ELR (cell line): ENCODE data around the gene PAX2.

Experiments
- DNase-seq: peaks from one replicate; pipeline ENCODE4 v3.0.0-alpha.2; 2015; ENCODE audit warnings: low read depth

Gene PAX2

GRCh38 chr10:100755821-100756220 is 10.4 kb downstream of the PAX2 start:
- no peak for DNase-seq

DNA sequence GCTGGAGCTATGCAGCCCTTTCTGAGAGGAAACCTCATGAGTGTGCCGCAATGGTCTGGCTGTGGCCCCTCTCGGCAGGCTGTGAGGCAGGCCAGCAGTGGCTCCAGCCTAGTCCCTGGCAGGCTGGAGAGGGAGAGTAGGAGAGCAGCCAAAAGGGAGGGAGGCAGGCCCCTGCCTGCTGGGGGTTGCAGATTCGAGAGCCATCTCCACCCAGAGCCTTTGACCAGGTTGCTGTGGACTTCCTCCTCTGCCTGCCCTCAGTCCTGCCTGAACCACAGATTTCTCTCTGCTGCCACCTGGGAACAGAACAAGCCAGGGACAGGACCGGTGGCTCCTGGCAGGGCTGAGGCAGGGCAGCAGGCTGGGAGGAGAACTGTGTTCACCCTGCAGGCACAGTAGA is 13.9 kb downstream of the PAX2 start:
- no peak for DNase-seq

GRCh38 chr10:100760726-100761125 is 15.3 kb downstream of the PAX2 start:
- DNase-seq = no peak

GRCh38 chr10:100761191-100761590 is 15.8 kb downstream of the PAX2 start:
- no peak for DNase-seq

DNA sequence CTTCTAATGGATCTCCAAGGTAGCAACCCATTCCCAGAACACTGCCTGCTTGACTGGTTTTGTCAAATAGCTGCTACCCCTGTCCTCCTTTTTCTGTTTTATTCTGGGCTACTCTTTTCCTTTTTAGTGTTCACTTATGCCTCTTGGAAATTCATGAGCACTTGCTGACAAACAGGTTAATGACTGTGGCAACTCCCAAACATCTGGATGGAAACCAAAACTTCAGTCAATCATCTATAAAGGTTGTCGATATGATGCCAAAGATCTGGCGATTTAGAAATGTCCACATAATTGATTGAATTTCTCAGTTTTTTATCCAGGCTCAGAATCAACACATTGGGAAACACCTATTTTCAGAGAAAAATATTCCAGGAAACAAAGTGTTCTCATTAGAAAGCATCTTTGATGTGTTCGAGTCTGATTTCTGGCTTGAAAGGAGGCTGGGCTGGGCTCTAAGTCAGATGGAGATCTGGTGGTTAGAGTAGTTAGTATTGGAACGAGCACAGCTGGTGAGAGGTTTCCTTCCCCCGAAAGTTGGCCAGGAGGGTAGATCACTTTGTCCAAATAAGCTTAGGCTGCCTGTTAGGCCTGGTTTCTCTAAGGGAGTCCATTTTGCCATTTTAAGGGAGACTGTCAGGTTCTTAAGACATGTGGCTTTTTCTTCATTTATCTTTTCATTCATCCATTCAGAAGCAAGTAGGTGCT is 17.8 kb downstream of the PAX2 start:
- no peak for DNase-seq

DNA sequence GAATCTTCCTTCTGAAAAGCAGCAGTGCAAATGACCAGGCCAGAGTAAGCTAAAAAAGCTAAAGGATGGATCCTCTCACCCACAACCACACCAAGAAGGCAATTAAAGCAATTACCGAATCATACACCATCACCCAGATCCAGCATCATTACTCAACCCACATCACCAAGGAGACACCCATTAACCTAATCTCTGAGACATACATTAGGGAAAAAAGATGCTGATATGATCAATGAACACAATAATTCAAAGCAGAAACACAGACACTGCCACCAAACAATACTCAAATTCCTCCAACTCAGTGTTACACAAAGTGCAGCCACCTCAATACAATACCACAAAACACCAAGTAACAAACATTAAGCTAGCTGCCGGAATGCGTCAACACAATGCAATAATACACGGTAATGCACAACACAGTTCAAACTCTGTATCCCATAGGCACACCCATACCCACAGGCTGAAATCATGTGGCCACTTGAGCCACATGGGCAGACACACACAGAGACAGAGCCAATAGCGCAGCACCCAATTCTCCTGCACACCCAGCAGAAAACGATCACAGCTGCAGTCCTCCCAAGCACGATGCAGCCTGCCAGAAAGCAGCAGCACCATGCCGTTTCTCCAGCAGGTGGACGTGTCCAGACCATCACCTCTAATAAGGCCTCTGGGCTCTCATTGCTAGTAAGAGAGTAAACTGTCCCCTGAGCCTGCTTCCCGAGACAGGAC is 21.5 kb downstream of the PAX2 start:
- DNase-seq = no peak

DNA sequence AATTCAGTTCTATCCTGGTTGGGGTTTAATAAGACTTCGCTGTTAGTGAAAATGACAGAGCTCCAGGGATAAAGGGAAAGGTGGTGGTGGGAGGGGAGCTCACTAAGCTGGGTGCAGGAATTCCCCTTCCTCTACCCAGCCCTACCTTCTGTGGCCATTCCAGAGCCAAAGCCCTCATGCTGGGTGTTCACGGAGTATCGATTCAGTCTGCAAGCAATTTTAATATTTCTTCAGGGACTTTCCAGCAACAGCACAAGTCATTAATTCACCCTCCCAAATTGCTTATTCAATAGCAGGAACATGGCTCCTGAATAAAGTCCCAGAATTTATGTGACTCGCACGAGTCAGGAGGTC is 22.0 kb downstream of the PAX2 start:
- no peak for DNase-seq

DNA sequence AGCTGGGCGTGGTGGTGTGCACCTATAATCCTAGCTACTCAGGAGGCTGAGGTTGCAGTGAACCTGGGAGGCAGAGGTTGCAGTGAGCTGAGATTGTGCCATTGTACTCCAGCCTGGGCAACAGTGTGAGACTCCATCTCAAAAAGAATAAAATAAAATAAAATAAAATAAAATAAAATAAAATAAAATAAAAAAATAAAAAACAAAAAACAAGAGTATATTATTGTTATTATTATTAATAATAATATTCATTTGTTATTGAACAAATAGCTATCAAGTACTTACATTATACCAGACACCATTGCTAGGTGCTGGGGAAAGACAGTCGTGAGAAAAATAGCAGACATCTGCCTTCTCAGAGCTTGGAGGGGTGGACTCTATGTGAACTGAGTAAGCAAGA is 24.1 kb downstream of the PAX2 start:
- DNase-seq = no peak

DNA sequence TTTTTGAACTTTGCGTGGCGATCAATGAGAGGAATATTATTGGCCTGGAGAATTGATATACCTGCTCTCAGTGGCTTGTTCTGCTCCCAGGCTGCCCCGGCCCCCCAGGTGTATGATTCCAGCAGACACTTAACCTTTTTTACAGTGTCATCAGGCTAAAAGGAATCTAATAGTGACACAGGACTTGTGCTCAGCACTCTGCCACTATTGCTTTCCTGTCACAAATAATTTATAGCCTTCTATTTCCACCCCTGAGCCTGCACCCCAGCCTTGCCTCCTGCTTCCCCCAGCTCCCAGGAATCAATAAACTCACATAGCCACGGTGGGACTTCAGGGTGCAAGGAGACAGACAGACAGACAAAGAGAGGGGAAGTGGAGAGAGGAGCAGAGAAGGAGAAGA is 28.3 kb downstream of the PAX2 start:
- DNase-seq = no peak

- DNase-seq = no peak
Measured at GRCh38 chr10:100774223-100774622, 28.8 kb downstream of the PAX2 start.

DNA sequence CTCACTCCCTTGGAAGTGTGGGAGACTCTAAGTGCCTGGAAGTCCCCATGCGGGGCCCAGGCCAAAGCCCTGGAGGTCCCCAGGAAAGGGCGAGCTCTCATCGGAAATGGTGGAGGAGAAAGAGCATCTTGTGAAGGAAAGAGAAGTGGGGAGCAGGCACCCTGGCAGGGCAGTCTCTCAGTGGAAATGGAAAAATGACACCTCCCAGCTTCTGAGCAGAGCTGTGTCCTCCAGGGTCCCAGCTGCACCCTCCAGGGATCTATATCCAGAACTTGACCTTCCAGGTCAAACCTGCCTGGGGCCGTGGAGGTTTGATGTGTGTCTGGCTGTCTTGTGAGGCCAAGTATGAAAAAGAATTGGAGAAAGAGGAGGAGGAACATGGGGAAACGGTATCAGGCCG is 29.5 kb downstream of the PAX2 start:
- DNase-seq = no peak

DNA sequence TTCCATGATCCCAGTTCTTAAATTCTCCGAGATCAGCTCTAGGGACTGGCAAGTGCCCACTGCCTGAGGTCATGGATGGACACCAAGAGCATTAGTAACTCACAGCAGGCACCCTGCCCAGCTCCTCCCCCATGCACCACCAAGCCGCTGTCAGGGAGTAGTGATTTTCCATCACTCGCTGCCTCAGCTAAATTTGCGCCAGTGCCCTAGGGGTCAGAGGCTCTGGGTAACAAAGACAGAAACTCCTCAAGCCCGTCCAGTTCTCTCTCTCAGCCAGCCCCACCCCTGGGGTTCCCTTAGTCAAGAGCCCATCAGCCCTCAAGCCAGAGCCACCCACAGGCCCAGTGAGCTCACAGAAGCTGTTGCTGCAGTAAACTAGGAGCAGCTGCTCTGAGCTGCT is 30.0 kb downstream of the PAX2 start:
- DNase-seq = no peak

DNA sequence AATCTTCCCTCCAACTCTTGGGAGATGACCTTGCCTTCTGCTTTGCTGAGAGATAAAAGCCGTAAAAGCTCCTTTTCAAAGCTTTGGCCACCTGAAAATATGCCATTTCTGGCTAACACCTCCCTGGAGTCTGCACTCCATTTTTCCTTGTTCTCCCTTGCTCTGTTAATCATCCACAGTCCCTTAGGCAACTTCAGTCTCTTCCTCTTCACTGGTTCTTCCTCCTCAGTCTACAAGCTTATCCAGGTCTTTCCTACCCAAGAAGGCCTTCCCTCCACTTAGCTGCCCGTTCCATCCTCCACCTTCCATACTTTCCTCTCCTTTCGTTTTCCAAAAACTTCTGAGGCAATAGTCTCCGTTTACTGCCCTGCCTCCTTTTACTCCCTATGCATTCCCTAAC is 30.5 kb downstream of the PAX2 start:
- no peak for DNase-seq

GRCh38 chr10:100776671-100777070 is 31.3 kb downstream of the PAX2 start:
- no peak for DNase-seq

GRCh38 chr10:100779329-100779728 is 33.9 kb downstream of the PAX2 start:
- DNase-seq = no peak

DNA sequence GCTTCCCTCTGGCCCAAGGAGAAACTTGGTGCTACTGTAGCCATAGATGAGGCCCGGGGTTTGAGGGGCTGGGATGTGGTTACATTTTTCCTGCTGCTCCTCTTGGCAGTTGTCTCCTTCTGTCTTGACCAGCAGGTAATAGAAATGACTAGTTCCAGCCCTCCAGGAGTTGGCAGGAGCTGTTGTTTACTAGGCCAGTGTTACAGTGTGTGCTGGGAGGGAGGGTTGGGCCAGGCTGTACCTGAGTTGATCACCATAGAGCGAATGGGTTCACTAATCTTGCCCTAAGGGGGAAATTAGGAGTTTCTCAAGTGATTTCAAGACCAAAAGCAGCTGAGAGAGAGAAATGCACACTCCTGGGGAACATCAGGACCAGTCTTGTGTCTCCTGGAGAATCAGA is 34.9 kb downstream of the PAX2 start:
- no peak for DNase-seq

- DNase-seq = no peak
Measured at GRCh38 chr10:100781145-100781665, 35.8 kb downstream of the PAX2 start.

DNA sequence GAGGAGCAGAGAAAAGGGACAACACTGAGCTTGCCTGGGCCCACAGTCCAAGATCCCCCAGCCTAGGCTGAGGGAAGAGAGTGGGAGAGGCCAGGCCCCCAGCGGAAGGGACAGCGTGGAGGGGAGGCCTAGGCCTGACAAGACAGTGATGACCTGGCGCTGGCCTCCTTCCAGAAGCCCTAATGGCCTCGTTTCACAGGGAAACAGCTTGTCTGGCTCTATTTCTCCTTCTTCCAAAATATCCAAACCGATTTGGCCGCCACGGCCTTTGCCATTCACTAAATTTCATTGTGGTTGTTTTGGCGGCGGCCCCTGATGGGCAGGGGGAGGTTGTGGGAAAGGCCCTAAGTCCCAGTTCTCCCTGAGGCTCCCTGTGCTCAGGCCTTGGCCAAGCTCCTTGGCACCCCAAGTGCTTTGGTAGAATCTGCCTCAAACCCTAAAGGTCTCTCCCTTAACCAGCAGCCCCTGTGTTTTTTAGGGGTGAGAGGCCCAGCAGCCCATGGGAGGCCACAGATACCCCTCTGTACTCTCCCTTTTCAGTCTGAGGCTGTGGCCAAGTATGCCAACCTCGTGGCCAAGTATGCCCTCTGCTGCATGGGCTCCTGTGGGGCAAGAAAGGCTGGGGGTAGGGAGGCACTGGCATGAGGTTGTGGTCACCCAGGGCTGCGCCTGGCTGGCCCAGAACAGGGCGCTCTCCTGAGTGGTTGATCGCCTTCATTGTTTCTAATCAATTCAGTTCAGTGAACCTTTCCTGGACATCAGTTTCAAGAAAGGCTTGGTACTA is 37.3 kb downstream of the PAX2 start:
- DNase-seq = no peak

DNA sequence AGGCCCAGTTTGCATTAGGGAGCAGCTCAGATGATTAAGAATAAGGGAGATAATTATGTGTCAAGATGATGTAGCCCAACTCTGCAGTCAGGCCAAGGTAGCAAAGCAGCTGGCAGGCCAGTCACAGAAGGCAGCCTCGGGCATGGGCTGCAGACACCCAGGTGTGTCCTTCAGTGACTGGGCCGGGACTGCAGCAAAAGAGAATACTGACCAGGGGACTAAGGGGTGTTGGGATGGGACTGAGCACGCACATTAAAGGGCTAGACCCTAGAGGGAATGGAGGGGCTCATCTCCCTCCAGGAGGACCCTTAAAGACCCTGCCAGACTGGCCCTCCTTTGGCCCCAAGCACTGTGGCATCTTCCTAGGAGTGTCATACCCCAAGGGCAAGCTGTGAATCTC is 38.7 kb downstream of the PAX2 start:
- DNase-seq = no peak

DNA sequence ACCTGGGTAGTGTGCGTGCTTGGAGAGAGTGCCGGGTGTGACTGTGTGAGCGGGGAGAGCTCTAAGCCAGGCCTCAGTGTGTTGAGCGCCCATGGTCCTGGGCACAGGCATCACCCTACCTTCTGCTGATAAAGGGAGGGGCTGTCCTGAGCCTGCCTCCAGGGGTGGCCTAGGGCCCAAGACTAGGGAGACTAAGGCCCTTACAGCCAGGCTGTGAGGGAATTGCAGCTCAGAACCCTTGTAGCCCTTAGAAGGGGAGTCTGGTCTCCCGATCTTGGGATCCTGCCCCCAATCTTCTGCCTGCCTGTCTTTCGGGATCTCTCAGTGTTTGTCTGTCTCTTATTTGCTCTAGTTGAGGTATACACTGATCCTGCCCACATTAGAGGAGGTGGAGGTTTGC is 41.2 kb downstream of the PAX2 start:
- DNase-seq = no peak

GRCh38 chr10:100788002-100788903 is 42.9 kb downstream of the PAX2 start:
- DNase-seq = no peak

GRCh38 chr10:100790761-100791208 is 45.4 kb downstream of the PAX2 start:
- no peak for DNase-seq
